ENCODE measurements around the gene SMC3. TPM values are rescaled to one million over a fixed set of nuclear protein-coding genes. Genes with fewer than 3 reads are reported as not detected.

SMC3 gene
- total RNA-seq, 1 donor from 2014 or later: 94.6 TPM

- peaks cover 52% of the 10 kb centered on the region for H3K4me1 Mint-ChIP-seq (ENCODE audit: low read depth)
- H3K4me3 Mint-ChIP-seq (ENCODE audit: low read depth): no peak overlapping the region
- DNase-seq (ENCODE audit: low spot score, unreplicated experiment): no peak
- peaks cover 5% of the 10 kb centered on the region for H3K36me3 Mint-ChIP-seq (ENCODE audit: insufficient read depth)
- TF ChIP-seq, protein P1, sequence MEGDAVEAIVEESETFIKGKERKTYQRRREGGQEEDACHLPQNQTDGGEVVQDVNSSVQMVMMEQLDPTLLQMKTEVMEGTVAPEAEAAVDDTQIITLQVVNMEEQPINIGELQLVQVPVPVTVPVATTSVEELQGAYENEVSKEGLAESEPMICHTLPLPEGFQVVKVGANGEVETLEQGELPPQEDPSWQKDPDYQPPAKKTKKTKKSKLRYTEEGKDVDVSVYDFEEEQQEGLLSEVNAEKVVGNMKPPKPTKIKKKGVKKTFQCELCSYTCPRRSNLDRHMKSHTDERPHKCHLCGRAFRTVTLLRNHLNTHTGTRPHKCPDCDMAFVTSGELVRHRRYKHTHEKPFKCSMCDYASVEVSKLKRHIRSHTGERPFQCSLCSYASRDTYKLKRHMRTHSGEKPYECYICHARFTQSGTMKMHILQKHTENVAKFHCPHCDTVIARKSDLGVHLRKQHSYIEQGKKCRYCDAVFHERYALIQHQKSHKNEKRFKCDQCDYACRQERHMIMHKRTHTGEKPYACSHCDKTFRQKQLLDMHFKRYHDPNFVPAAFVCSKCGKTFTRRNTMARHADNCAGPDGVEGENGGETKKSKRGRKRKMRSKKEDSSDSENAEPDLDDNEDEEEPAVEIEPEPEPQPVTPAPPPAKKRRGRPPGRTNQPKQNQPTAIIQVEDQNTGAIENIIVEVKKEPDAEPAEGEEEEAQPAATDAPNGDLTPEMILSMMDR (IDR thresholded peaks at IDR 0.05; ENCODE audit: unreplicated experiment): no peak
- H3K27me3 Mint-ChIP-seq: no peaks in the 10 kb centered on the region
- H3K27ac Mint-ChIP-seq: peak overlapping the region; percentile 97
- H3K9me3 Mint-ChIP-seq (ENCODE audit: low read depth): peaks cover 11% of the 10 kb centered on the region
Measured at GRCh38 chr10:110553905-110554304, 13.6 kb upstream of the SMC3 start.

DNA sequence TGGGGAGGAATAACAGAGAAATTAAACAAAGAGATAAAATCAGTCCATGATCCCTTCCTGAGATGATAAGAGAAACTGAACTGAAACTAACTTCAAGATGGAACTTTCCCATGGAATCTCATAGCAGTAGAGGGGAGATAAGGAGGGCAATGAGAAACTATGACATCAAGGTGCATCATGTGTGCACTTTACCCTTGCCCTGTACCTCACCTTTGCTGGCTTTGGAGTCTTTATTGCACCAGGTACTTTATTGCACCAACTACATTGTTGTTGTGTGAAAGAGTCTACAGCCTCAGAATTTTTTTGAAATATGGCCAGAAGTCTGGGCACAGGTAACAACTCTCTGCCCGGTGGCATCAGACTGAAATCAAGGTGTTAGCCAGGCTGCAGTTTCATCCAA, 11.2 kb upstream of the SMC3 start:
- no peak for DNase-seq (ENCODE audit: low spot score, unreplicated experiment)
- H3K4me1 Mint-ChIP-seq (ENCODE audit: low read depth): peaks cover 49% of the 10 kb centered on the region
- TF ChIP-seq, protein P1 (IDR thresholded peaks at IDR 0.05; ENCODE audit: unreplicated experiment): no peak
- peaks cover 5% of the 10 kb centered on the region for H3K36me3 Mint-ChIP-seq (ENCODE audit: insufficient read depth)
- H3K27ac Mint-ChIP-seq: peak overlapping the region; percentile 79
- H3K4me3 Mint-ChIP-seq (ENCODE audit: low read depth): no peak overlapping the region
- H3K9me3 Mint-ChIP-seq (ENCODE audit: low read depth): peaks cover 14% of the 10 kb centered on the region
- no peaks in the 10 kb centered on the region for H3K27me3 Mint-ChIP-seq

DNA sequence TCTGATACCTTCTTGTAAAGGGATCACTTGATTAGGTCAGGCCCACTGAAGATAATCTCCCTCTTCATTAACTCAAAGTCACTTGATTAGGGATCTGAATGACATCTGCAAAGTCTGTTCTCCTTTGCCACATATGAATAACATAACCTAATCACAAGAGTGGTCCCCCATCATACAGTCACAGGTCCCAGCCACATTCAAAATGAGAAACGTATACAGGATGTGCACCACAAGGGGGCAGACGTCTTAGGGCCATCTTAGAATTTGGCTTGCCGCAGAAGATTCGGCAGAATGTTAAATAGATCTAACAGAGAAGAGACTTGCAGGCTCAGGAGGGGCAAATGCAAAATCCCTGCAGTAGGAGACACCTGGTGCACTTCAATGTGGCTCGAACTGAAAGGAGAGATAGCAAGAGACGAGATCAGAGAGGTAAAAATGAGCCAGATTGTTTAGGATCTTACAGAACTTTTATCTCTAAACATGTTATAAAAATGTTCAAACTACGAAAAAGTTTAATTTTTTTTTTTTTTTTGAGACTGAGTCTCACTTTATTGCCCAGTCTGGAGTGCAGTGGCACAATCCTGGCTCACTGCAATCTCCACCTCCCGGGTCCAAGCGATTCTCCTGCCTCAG, 10.4 kb upstream of the SMC3 start:
- Mint-ChIP-seq H3K9me3 (ENCODE audit: low read depth) (peaks cover 12% of the 10 kb centered on the region), H3K27ac (no peak overlapping the region), H3K4me3 (ENCODE audit: low read depth) (no peak overlapping the region), H3K27me3 (no peaks in the 10 kb centered on the region), H3K36me3 (ENCODE audit: insufficient read depth) (peaks cover 5% of the 10 kb centered on the region), H3K4me1 (ENCODE audit: low read depth) (peaks cover 44% of the 10 kb centered on the region)
- no peak for DNase-seq (ENCODE audit: low spot score, unreplicated experiment)
- TF ChIP-seq, protein P1 (IDR thresholded peaks at IDR 0.05; ENCODE audit: unreplicated experiment): peak; percentile 49

GRCh38 chr10:110558041-110558440, 9.5 kb upstream of the SMC3 start:
- Mint-ChIP-seq H3K9me3 (ENCODE audit: low read depth) (peaks cover 9% of the 10 kb centered on the region), H3K36me3 (ENCODE audit: insufficient read depth) (peaks cover 5% of the 10 kb centered on the region), H3K4me1 (ENCODE audit: low read depth) (peaks cover 44% of the 10 kb centered on the region), H3K27ac (peak overlapping the region; percentile 54), H3K4me3 (ENCODE audit: low read depth) (no peak overlapping the region), H3K27me3 (no peaks in the 10 kb centered on the region)
- DNase-seq (ENCODE audit: low spot score, unreplicated experiment): no peak
- TF ChIP-seq, protein P1 (IDR thresholded peaks at IDR 0.05; ENCODE audit: unreplicated experiment): no peak

DNA sequence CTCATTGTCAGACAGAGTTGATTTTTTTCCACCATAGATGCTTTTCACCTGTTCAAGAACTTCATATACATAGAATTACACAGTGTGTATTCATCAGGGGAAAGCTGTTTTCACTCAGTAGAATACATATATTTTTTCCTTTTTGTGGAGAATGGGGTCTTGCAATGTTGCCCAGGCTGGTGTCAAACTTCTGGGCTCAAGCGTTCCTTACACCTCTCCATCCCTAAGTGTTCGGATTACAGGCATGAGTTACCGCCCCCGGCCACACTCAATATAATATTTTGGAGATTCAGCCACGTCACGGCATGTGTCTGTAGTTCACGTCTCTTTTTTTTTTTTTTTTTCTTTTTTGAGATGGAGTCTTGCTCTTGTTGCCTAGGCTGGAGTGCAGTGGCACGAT, 7.5 kb upstream of the SMC3 start:
- Mint-ChIP-seq H3K36me3 (ENCODE audit: insufficient read depth) (no peaks in the 10 kb centered on the region), H3K27me3 (no peaks in the 10 kb centered on the region), H3K27ac (no peak overlapping the region), H3K4me3 (ENCODE audit: low read depth) (no peak overlapping the region), H3K9me3 (ENCODE audit: low read depth) (peaks cover 5% of the 10 kb centered on the region), H3K4me1 (ENCODE audit: low read depth) (peaks cover 36% of the 10 kb centered on the region)
- DNase-seq (ENCODE audit: low spot score, unreplicated experiment): no peak
- TF ChIP-seq, protein P1 (IDR thresholded peaks at IDR 0.05; ENCODE audit: unreplicated experiment): no peak
